DMS 273 (cell line): ENCODE data around the gene PTK7.

ENCODE experiments used
- DNase-seq: peaks from one replicate; lab custom pipeline; 2025; ENCODE audit not compliant: unreplicated experiment; lab: John Stamatoyannopoulos, UW

The PTK7 gene

GRCh38 chr6:43203029-43203717 lies 127.1 kb downstream of the PTK7 start:
- no peak for DNase-seq

- no peak for DNase-seq
These were observed 127.6 kb downstream of the PTK7 start for GRCh38 chr6:43203718-43204095.

- no peak for DNase-seq
These were observed 128.4 kb downstream of the PTK7 start for GRCh38 chr6:43204271-43205105.

GRCh38 chr6:43205849-43206248 lies 129.7 kb downstream of the PTK7 start:
- DNase-seq: no peak

GRCh38 chr6:43207286-43207685 lies 131.2 kb downstream of the PTK7 start:
- no peak for DNase-seq
